HUES64 (cell line): ENCODE measurements around the gene INPP5F.
A peak's percentile ranks its signal among the peaks of the same experiment; 100 is the strongest.
"Not testable (repeated sequence)": the region's sequence is repeated elsewhere in the genome, so short reads cannot be mapped to it uniquely, and the experiment has no call there.

Experiments used
- H3K27ac ChIP-seq: 2 replicates; pipeline ENCODE4 v1.7.0; 2013; ENCODE audit warnings: low read depth, low read length, inconsistent platforms
- H3K27me3 ChIP-seq: 2 replicates; pipeline ENCODE4 v1.6.1; 2013; ENCODE audit warnings: mild to moderate bottlenecking, low read length; ENCODE audit not compliant: insufficient read depth
- H3K36me3 ChIP-seq: 2 replicates; pipeline ENCODE4 v1.6.1; 2013; ENCODE audit warnings: mild to moderate bottlenecking, low read length; ENCODE audit not compliant: insufficient read depth
- H3K4me1 ChIP-seq: 2 replicates; pipeline ENCODE4 v1.6.1; 2013; ENCODE audit warnings: mild to moderate bottlenecking, low read length, moderate library complexity; ENCODE audit not compliant: insufficient read depth
- H3K4me3 ChIP-seq: 2 replicates; pipeline ENCODE4 v1.5.1; 2013; ENCODE audit warnings: mild to moderate bottlenecking, low read length, moderate library complexity
- H3K9ac ChIP-seq: 2 replicates; pipeline ENCODE4 v1.6.1; 2013; ENCODE audit warnings: mild to moderate bottlenecking, low read depth, low read length
- H3K9me3 ChIP-seq: 2 replicates; pipeline ENCODE4 v1.6.1; 2013; ENCODE audit warnings: low read depth, low read length; ENCODE audit not compliant: insufficient read depth
- WGBS: fragments of 150-250, 120-280 bp; methylation state at CpG from one replicate; pipeline ENCODE4 v1.1.7; 2013; ENCODE audit warnings: missing lambda C conversion rate; 5-methylcytosine and 5-hydroxymethylcytosine counted together

Gene INPP5F

GRCh38 chr10:119707331-119707730, 18.5 kb upstream of the INPP5F start:
- not testable (repeated sequence) for H3K36me3 ChIP-seq, H3K9ac ChIP-seq, H3K4me3 ChIP-seq, H3K4me1 ChIP-seq, H3K27me3 ChIP-seq
- peaks cover 20% of the 10 kb centered on the region; the same call in 1 of the 2 replicates for H3K9me3 ChIP-seq
- peak overlapping the region; percentile 13; the same call in 1 of the 2 replicates for H3K27ac ChIP-seq
- WGBS: 91% methylated on average over 4 of the region's 5 CpGs

GRCh38 chr10:119710935-119711334, 14.9 kb upstream of the INPP5F start:
- H3K9ac ChIP-seq, H3K4me3 ChIP-seq, H3K4me1 ChIP-seq, H3K36me3 ChIP-seq, H3K27me3 ChIP-seq, H3K27ac ChIP-seq: not testable (repeated sequence)
- peaks cover 20% of the 10 kb centered on the region; the same call in 1 of the 2 replicates for H3K9me3 ChIP-seq
- 94% methylated on average over 1 of the region's 1 CpG for WGBS

GRCh38 chr10:119713744-119714483, 11.9 kb upstream of the INPP5F start:
- Histone ChIP-seq H3K4me3 (no peak overlapping the region), H3K27ac (no peak overlapping the region), H3K9me3 (0 out of 2 replicates have a peak, but pooled peaks cover 9% of the 10 kb centered on the region), H3K27me3 (no peaks in the 10 kb centered on the region), H3K9ac (no peak overlapping the region), H3K4me1 (peaks cover 8% of the 10 kb centered on the region; the same call in 1 of the 2 replicates), H3K36me3 (no peaks in the 10 kb centered on the region)
- 92% methylated on average over 7 of the region's 7 CpGs for WGBS

- Histone ChIP-seq H3K27ac (no peak overlapping the region), H3K9ac (no peak overlapping the region)
- WGBS: no CpG with 5 or more reads among the region's 2 CpGs
Observed at GRCh38 chr10:119714484-119714816, 11.4 kb upstream of the INPP5F start.

GRCh38 chr10:119715628-119716505, 10.0 kb upstream of the INPP5F start:
- Histone ChIP-seq H3K9me3 (peaks cover 14% of the 10 kb centered on the region), H3K4me3 (no peak overlapping the region), H3K27me3 (no peaks in the 10 kb centered on the region), H3K27ac (no peak overlapping the region), H3K9ac (no peak overlapping the region), H3K4me1 (peaks cover 8% of the 10 kb centered on the region; the same call in 1 of the 2 replicates), H3K36me3 (no peaks in the 10 kb centered on the region)
- 85% methylated on average over 7 of the region's 8 CpGs for WGBS

More at GRCh38 chr10:119714484-119714816, 11.4 kb upstream of the INPP5F start:
- H3K4me1 ChIP-seq: peaks cover 8% of the 10 kb centered on the region; the same call in 1 of the 2 replicates
- H3K9me3 ChIP-seq: 0 out of 2 replicates have a peak, but pooled peaks cover 9% of the 10 kb centered on the region
- no peaks in the 10 kb centered on the region for H3K36me3 ChIP-seq
- no peak overlapping the region for H3K4me3 ChIP-seq
- H3K27me3 ChIP-seq: no peaks in the 10 kb centered on the region

GRCh38 chr10:119723161-119723560, 2.7 kb upstream of the INPP5F start:
- H3K4me3 ChIP-seq: no peak overlapping the region
- H3K9me3 ChIP-seq: peaks cover 10% of the 10 kb centered on the region
- H3K27ac ChIP-seq: no peak overlapping the region
- H3K9ac ChIP-seq: no peak overlapping the region
- WGBS: 88% methylated on average over 2 of the region's 2 CpGs
- H3K4me1 ChIP-seq: peaks cover 26% of the 10 kb centered on the region
- H3K36me3 ChIP-seq: no peaks in the 10 kb centered on the region
- H3K27me3 ChIP-seq: no peaks in the 10 kb centered on the region; the same call in 1 of the 2 replicates

- H3K9me3 ChIP-seq: peaks cover 10% of the 10 kb centered on the region
- peaks cover 26% of the 10 kb centered on the region for H3K4me1 ChIP-seq
- H3K9ac ChIP-seq: no peak overlapping the region
- H3K27me3 ChIP-seq: no peaks in the 10 kb centered on the region; the same call in 1 of the 2 replicates
- no peaks in the 10 kb centered on the region for H3K36me3 ChIP-seq
- 88% methylated on average over 3 of the region's 3 CpGs for WGBS
- H3K27ac ChIP-seq: no peak overlapping the region
- no peak overlapping the region for H3K4me3 ChIP-seq
Observed at GRCh38 chr10:119723624-119724023, 2.2 kb upstream of the INPP5F start.

GRCh38 chr10:119724593-119725516, 995 bp upstream of the INPP5F start:
- no peaks in the 10 kb centered on the region for H3K36me3 ChIP-seq
- peaks cover 26% of the 10 kb centered on the region for H3K4me1 ChIP-seq
- H3K9ac ChIP-seq: peak overlapping the region; percentile 89
- peak overlapping the region; percentile 85 for H3K27ac ChIP-seq
- H3K9me3 ChIP-seq: peaks cover 10% of the 10 kb centered on the region
- peak overlapping the region; percentile 81 for H3K4me3 ChIP-seq
- WGBS: 53% methylated on average over 20 of the region's 21 CpGs
- H3K27me3 ChIP-seq: no peaks in the 10 kb centered on the region; the same call in 1 of the 2 replicates

- peak overlapping the region; percentile 85 for H3K27ac ChIP-seq
- 2% methylated on average over 32 of the region's 32 CpGs for WGBS
Observed at GRCh38 chr10:119725517-119725827, 378 bp upstream of the INPP5F start.

GRCh38 chr10:119726676-119727261, 919 bp downstream of the INPP5F start:
- Histone ChIP-seq H3K4me3 (peak overlapping the region; percentile 81), H3K36me3 (no peaks in the 10 kb centered on the region), H3K9ac (peak overlapping the region; percentile 72), H3K4me1 (peaks cover 26% of the 10 kb centered on the region), H3K9me3 (no peaks in the 10 kb centered on the region), H3K27ac (peak overlapping the region; percentile 93; the same call in 1 of the 2 replicates), H3K27me3 (no peaks in the 10 kb centered on the region; the same call in 1 of the 2 replicates)
- 53% methylated on average over 14 of the region's 14 CpGs for WGBS

More at GRCh38 chr10:119725517-119725827, 378 bp upstream of the INPP5F start:
- H3K4me1 ChIP-seq: peaks cover 26% of the 10 kb centered on the region
- peaks cover 5% of the 10 kb centered on the region for H3K9me3 ChIP-seq
- peak overlapping the region; percentile 81 for H3K4me3 ChIP-seq
- H3K36me3 ChIP-seq: no peaks in the 10 kb centered on the region
- no peaks in the 10 kb centered on the region; the same call in 1 of the 2 replicates for H3K27me3 ChIP-seq
- H3K9ac ChIP-seq: peak overlapping the region; percentile 89
